Measurements from ENCODE around the gene CAPN11.

DNA sequence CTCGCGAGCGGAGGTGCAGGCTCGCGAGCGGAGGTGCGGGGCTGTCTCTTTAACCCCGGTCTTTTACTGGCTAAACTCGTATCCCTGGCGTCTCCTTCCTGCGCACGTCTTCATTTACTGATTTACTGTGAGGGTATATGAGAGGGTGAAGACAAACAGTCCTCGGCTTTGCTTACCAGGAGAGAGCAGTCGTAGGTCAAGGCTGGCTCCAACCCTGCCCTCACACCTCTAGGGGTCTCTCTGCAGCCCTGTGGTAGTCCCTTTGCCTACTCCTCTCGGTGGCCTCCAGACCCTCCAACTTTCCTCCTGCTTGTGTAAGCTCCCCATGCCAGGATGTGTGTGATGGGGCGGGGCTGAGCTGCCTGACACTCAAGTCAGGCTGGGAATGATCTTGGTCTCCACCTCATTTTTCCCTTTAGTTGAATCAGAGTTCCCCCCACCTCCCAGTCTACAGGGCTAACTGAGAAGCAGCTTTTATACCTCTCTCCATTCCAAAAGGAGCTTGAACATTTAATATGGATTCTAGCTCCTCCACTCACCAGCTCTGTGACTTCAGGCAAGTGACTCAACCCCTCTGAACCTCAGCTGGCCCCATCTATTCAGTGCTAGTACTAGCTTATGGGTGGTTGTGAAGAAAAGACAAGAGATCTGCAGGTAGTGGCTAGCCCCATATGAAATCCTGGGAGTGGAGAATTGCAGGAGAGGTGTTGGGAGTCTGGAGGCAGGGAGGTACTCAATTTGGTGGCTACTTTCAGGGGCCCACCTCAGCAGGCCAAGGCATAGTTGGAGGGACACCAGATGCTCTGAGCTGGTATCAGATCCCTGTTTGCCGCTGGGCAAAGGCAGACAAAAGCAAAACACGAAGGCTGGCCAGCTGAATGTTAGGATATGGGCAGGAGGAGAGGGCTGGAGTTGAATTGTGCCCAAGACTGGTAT is 65.7 kb downstream of the CAPN11 start:
- TF ChIP-seq, protein P1, sequence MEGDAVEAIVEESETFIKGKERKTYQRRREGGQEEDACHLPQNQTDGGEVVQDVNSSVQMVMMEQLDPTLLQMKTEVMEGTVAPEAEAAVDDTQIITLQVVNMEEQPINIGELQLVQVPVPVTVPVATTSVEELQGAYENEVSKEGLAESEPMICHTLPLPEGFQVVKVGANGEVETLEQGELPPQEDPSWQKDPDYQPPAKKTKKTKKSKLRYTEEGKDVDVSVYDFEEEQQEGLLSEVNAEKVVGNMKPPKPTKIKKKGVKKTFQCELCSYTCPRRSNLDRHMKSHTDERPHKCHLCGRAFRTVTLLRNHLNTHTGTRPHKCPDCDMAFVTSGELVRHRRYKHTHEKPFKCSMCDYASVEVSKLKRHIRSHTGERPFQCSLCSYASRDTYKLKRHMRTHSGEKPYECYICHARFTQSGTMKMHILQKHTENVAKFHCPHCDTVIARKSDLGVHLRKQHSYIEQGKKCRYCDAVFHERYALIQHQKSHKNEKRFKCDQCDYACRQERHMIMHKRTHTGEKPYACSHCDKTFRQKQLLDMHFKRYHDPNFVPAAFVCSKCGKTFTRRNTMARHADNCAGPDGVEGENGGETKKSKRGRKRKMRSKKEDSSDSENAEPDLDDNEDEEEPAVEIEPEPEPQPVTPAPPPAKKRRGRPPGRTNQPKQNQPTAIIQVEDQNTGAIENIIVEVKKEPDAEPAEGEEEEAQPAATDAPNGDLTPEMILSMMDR (IDR thresholded peaks at IDR 0.05), result peak in 1 of 4 donors; percentile 4
- no peak for TF ChIP-seq POLR2A (IDR thresholded peaks at IDR 0.05)
